Hippocampal formation (tissue), 2 donors: ENCODE results near the gene KRT40.
"Not testable (repeated sequence)": the region's sequence is repeated elsewhere in the genome, so short reads cannot be mapped to it uniquely, and the experiment has no call there.

Experiments used
- DNase-seq, 2 donors: peaks; one replicate each; lab custom pipeline; 2025; lab: John Stamatoyannopoulos, UW

Gene KRT40

DNA sequence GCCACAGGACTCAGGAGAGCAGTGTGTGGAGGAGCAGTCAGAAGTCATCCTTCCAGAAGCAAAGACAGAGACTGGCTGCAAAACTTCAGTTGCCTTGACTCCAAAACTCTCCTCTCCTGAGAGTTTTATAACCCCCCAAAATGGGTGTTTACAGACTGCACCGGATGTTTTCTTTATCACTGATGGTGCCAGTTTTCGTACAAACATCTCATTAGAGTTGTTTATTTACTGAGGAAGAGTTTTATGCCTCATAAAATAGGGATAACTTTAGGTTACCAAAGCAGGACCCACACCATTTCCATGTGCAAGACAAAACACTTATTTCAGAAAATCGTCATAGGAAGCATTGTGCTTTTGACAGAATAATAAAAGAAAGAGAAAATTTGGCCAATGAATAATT lies at the start of gene KRT40:
Gene KRT40, minus strand, starts transcription at position 101 of the 400 bp plus-strand sequence. Its CDS starts 53 bp downstream, at position 48.
- no peak for DNase-seq

DNA sequence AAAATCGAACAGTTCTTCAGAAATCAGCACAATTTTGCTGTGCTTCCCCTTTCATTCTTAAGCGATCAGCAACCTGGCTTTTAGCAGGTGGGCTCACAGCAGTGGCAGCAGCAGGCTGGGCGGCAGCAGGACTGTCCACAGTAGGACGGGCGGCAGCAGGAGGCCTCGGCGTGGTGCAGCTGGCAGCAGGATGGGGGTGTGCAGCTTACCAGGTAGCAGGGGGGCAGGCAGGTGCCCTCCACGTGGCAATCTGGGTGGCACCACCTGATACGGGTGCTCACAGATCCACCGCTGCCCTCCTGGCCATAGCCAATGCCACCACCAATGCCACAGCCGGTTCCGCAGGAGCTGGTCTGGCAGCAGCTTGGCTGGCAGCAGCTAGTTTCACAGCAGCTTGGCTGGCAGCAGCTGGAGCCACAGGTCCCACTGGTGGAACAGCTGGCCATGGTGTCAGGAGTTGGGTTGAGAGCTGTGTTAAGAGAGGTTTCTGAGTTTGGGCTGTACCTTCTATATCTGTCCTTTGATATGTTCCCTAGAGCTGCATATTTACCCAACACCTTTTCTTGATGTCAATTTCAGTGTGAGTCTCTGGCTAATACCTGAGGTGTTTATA lies 45.6 kb upstream of the KRT40 start, which contains the start of gene KRTAP1-4:
Gene KRTAP1-4, minus strand, starts transcription at position 563 of the 613 bp plus-strand sequence. Its CDS starts 117 bp downstream, at position 446.
- no peak for DNase-seq

DNA sequence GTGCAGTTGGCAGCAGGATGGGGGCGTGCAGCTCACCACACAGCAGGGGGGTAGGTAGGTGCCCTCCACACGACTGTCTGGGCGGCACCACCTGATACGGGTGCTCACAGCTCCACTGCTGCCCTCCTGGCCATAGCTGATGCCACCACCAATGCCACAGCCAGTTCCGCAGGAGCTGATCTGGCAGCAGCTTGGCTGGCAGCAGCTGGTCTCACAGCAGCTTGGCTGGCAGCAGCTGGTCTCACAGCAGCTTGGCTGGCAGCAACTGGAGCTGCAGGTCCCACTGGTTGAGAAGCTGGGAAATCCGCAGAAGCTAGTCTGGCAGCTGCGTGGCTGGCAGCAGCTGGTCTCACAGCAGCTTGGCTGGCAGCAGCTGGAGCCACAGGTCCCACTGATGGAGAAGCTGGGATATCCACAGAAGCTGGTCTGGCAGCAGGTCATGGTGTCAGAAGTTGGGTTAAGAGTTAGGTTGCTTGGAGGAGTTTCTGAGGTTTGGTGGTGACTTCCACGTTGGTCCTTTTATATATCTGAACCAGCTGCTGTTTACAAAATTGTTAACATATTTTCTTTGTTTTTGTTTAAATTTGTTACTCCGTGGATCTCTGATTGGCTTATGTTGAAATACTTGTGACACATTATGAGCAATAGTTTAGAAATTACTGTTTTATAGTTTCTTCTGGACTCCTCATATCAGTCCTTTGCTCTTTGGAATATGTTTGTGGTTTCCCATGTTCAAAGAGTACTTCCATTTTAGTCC lies 42.8 kb upstream of the KRT40 start, which contains the start of gene KRTAP1-5:
Gene KRTAP1-5, minus strand, starts transcription at position 494 of the 757 bp plus-strand sequence. Its CDS starts 53 bp downstream, at position 441.
- DNase-seq = no peak

DNA sequence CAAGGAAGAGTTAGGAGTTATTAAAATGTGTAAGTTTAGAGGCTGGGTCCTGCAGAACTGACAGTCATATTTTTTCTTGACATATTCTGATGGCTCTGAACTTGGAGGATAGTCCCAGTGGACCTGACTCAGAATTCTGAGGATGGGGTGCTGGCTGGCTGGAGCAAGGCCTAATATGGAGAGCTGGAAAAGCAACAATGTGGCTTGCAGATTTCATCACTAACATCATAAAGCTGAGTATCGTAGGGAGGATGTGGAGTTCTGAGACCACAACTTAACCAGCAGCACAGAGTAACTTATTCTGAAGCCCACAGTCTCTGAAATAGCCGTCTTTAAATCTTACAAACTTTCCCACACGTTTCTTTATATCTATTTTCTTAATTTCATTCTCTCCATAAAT lies 40.6 kb upstream of the KRT40 start:
- DNase-seq = no peak

DNA sequence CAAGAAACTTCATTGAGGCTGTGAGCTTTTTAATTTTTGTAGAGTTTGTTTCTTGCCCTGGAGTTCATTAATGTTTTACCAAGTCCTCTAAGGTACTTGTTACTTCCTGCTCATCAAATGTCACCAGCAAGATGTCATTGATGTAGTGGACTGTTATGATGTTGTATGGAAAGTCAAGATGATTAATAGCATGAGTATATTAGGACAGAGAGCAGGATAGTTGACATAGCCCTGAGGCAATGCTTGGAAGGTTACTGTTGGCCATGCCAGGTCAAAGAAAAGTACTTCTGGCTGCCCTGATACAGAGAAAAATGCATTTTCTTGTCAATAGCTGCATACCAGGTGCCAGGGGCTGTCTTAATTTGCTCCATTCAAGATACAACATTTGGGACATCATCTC lies 36.2 kb upstream of the KRT40 start:
- no peak for DNase-seq

DNA sequence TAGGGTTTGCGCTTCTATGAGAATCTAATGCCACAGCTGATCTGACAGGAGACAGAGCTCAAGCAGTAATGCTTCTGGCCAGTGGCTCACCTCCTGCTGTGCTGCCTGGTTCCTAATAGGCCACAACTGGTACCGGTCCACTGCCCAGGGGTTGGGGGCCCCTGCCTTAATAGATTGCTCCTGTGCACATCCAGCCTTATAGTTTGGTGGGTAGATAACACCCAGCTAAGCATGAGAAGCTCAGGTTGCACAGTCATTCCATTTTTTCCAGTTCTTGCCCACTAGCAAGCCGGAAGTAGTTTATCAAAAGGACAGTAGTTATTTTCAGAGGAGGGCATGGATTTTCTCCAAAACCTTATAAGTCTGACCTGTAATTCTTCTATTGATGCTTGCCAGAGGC lies 35.3 kb upstream of the KRT40 start:
- no peak for DNase-seq

DNA sequence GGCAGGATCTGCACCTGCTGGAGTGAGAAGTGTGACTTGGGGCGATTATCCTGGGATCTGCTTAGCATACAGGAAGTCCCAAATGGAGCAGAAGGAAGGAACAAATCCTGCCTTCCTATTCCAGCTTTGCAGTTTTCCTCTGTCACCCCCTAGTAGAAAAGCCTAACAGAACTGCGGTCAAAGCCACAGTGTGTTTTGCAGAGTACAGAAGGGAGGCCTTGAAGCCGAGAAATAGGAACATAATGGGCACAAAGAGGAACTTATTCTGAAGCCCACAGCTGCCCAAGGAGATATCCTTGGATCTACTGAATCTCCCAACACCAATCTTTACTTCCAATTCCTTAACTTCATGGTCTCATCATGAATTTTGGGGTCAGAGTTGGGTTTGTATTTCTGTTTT lies 34.4 kb upstream of the KRT40 start:
- no peak for DNase-seq

DNA sequence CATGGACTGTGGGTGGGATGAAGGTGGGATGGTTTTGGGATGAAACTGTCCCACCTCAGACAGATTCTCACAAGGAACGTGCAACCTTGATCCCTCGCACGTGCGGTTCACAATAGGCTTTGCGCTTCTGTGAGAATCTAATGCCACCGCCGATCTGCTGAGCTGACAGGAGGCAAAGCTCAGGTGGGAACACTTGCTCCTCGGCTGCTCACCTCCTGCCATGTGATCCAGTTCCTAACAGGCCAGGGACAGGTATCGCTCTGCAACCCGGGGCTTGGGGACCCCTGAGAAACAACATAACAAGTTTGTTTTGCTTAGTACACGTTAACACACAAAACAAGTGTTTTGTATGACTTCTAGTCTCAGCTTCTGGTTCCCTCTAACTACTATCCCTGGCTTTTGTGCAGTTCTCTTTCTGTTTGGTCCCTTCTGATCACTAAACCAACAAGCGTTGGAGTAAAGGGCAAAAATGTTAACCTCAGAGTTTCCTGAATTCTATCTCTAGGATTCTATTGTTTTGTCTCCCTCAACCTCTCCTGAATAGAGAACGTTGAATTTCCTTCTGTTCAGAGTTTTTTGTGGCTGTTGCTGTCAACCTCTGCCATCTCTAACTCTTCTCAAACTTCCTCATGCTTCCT lies 32.6 kb upstream of the KRT40 start:
- no peak for DNase-seq

DNA sequence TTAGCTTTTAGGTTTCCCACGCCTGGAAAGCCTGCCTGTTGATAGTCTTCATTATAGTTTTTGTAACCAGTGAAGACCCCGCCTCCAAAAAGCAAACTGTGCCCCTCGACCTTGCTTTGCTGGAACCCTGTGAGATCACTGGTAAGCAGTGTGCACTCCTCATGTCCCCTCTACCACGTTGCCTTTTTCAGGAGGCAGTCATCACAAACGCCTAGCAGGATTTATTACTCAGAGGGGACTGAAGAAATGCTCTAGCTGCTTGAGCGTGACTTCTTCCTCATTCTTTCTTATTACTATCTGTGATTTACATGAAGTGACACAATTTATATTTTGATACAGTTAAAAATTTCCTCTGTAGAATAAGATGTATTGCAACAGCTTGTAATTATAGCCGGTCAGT lies 31.3 kb upstream of the KRT40 start:
- no peak for DNase-seq

DNA sequence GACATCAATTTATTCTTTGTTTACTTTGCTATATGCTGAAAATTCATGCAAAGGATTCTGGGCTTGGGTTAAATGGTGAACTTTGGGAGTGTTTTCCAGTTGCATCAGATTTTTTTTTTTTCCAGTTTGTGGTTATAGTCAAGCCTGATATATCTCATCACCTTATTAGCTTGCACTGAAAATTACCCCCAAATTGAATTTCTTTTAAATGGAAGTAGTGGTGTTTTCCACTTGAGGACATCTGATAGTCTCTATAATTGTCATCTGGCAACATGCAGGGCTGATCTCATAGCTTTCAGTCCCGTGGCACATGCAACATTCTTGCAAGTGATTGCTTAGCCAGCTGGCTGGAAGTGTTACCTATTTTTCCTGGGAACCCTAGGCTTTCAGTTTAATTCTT lies 29.5 kb upstream of the KRT40 start:
- DNase-seq = no peak

DNA sequence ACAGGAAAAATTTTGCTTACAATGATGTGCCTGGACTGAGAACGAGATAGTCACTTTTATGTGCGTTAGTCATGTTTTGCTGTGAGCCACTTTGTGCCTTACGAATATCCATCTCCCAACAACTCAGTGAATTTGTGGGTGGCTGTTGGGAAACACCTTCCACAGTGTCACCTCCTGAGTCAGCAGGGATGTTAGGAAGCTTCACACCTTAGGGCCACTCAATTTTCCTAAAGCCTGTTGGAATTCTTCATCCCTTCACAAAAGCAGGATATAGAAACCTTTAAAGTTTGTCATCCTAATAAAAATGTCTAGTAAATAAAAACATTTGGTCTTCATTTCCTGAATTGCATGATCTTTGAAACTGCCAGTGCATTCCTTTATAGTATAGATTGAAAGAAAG lies 29.1 kb upstream of the KRT40 start:
- no peak for DNase-seq

DNA sequence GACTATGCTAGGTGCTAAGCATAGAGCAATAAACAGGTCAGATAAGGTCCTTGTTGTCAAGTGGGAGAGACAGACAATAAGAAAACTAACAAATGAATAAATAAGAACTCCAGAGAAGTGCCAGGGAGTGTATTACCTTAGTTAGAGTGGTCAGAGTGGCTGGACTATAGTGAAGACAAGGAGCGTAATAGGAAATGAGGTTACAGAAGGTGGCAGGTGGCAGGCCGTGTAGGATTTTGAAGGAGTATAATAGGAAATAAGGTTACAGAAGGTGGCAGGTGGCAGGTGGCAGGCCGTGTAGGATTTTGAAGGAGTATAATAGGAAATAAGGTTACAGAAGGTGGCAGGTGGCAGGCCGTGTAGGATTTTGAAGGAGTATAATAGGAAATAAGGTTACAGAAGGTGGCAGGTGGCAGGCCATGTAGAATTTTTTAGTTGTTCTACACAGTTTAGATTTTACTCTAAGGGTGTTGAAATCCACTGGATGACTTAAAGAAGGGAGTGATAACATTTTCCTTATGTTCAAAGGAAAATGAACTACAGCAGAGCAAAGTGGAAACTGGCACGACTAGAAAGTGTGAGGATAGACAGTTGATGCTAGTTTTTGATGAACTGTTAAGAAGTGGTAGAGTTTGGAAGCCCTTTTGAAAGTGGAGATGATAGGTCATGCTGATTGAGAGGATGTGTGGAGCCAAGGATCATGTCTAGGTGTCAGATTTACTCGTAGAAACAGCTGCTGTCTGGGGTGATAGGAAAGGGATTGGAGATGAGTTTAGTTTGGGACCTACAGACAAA lies 28.4 kb upstream of the KRT40 start:
- DNase-seq = no peak

DNA sequence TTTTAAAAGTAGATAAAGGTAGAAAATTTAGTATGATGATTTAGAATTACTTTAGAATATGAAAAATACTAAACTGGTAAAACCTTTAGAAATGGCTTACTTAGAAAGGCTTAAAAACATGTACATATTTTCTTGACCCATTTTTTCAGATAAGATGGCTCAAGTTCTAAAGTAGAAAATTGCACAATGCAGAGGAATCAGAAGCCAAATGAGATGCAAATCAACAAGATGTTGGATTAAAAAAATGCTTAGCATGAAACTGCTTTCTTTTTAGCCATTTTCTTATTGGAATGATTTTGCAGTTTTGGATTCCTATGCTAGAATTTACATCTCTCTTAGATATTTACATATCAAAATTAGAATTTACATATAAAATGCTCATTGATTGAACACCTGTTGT lies 26.3 kb upstream of the KRT40 start:
- no peak for DNase-seq

DNA sequence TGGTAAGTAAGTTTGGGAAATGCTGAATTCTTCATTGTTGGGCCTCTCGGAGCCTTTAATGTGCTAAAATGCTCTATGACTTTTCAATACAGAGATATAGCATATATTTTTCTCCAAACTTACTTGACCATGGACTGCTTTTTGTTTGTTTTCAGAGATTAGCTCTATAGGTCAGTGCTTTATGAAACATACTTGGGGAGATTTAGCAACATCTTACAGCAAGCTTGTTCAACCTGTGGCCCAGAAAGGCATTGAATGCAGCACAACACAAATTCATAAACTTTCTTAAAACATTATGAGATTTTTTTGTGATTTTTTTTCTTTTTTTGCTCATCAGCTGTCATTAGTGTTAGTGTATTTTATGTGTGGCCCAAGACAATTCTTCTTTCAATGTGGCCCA lies 25.8 kb upstream of the KRT40 start:
- no peak for DNase-seq

DNA sequence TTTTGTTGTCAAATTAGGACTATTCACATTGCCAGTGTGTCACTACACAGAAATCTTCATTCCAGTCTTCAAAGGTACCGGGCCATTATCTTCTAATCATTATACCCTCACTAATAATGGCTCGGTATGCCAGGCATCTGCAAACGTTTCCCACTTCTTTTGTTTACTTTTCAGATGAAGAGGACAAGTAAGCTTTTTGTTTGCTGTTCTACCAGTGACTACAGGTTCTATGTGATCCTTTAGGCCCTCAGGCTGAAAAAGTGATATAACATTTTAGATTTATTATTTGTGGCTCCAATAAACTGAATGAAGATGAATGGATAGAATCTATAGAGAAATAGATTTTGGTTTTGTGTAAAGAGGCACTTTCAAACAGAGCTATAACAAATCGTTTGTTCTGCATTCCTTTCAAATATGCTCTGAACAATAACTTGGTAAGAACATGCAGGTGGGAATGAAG lies 25.2 kb upstream of the KRT40 start:
- no peak for DNase-seq

DNA sequence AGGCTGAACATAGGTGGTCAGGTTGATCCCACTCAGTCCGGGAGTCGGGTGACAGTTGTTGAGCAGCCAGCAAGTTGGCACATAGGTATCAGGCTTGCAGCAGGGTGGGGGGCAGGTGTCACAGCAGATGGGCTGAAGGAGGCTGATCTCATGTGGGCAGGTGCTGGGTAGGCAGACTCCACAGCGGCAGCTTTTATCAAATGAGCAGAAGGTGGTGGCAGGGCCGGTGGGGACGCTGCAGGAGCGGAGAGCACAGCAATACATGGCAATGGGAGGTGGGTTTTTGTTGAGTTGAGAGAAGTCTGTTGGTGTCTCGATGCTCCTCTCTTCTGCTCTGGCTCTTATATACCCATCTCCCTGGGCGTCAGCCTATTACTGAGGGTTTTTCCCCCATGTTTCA lies 24.7 kb upstream of the KRT40 start, which contains the start of gene KRTAP3-1:
Gene KRTAP3-1, minus strand, starts transcription at position 318 of the 400 bp plus-strand sequence. Its CDS starts 54 bp downstream, at position 264.
- no peak for DNase-seq

DNA sequence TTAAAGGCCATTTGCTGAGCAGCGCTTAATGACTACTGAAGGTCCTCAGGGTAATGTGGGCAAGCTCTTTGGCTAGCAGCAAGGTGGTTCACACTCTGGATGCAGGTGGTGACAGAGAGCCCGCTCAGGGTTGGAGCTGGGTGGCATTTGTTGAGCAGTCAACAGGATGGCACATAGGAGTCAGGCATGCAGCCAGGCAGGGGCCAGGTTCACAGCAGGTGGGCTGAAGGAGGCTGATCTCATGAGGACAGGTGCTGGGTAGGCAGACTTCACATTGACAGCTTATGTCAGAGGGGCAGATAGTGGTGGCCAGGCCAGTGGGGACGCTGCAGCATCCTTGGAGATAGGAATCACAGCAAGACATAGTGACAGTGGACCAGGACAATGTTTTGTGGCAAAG lies 20.3 kb upstream of the KRT40 start:
- DNase-seq = no peak

DNA sequence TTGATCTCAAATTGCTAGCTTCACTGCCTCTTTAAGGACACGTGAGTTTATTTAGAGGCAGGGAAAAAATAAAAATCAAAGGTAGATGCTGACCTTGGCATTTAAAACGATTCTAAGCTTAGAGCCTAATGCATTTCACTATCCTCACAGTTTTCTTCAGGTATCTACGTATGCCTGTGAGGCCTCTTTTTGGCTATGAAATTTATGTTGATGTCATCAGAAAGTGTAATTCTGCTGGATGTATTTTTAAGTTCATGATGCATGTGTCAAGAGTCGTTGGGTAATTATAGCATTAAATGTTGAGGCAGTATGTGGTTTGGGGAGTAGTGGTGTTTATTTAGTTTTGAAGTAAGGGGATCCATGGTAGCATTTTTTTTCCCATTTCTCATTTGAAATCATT lies 19.8 kb upstream of the KRT40 start:
- no peak for DNase-seq

DNA sequence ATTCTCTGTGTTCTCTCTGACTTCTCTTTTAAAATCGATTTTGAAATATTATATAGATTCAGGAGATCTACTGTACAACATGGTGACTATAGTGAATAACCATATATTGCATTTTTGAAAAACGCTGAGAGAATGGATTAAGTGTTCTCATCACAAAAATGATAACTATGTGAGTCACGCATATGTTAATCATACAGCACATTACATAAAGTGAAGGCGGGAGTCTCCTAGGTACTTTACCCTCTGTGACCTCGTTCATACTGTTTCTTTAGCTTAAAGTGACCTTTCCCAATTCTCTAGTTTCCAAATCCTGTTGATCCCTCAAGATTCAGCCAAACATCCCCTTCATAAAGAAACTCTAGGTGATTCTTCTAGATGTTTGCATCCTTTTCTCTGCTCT lies 18.7 kb upstream of the KRT40 start:
- no peak for DNase-seq

DNA sequence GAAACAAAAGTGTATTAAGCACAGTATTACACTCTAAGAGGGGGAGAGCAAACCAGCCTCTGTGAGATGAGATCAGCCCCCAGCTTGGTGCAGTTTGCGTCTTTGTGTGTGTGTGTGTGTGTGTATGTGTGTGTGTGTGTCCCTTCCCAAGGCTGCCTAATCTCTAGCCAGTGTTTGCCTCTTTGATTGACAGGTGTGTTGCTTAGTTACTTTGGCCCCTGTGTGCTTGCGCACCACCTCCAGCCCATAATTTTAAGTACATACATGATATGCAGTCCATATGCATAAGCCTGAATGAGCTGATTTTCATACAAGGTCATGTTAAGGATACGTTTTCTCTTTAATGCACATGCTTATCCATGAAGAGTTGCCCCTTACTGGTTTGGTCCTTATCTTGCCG lies 17.7 kb upstream of the KRT40 start:
- no peak for DNase-seq

DNA sequence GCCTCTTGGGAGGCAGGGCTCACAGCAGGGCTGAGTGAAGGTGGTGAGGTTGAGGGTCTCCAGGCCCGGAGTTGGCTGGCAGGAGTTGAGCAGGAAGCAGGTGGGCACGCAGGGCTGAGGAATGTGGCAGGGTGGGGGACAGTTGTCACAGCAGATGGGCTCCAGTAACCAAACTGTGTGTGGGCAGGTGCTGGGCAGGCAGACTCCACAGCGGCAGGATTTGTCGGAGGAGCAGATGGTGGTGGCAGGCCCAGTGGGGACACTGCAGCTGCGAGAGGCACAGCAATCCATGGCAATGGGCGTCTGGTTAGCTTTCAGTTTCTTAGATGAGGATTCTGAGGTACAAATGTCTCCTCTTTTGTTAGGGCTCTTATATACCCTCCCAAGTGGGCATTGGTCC lies 15.4 kb upstream of the KRT40 start, which contains the start of gene KRTAP3-2:
Gene KRTAP3-2, minus strand, starts transcription at position 344 of the 400 bp plus-strand sequence. Its CDS starts 53 bp downstream, at position 291.
- DNase-seq = not testable (repeated sequence)

DNA sequence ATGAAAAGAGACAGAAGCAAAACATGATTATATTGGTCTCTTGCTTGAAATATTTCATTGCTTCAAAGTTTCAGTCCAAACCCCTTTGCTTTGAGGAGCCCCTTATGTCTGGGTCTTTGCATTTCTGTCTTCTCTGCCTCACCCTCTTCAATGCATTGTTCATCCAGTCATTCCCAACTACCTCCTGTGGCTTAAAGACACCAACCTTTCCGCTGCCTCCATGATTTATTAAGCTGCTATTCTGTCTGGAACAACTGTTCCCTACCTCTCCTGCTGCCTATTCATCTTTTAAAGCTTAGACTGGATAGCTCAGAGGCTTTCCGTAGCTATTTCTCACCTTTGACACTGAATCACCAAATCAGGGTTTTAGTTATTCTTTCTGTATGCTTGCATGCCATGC lies 13.2 kb upstream of the KRT40 start:
- DNase-seq = no peak
